GM12873 (cell line): ENCODE results near the gene EPS15.

Experiments
- TF ChIP-seq, protein P1 (sequence below): IDR thresholded peaks from 2 replicates; pipeline ENCODE4 v1.5.1; 2012; ENCODE audit warnings: low read depth, mild to moderate bottlenecking, moderate library complexity, low read length, control low read depth; ENCODE audit not compliant: insufficient read depth; ENCODE audit errors: missing control alignments

The EPS15 gene

GRCh38 chr1:51519048-51519864 lies at the start of gene EPS15:
TSS of gene EPS15 (minus strand) at chr1:51519266. CDS start at chr1:51519231, 35 bp downstream.
- TF ChIP-seq, protein P1, sequence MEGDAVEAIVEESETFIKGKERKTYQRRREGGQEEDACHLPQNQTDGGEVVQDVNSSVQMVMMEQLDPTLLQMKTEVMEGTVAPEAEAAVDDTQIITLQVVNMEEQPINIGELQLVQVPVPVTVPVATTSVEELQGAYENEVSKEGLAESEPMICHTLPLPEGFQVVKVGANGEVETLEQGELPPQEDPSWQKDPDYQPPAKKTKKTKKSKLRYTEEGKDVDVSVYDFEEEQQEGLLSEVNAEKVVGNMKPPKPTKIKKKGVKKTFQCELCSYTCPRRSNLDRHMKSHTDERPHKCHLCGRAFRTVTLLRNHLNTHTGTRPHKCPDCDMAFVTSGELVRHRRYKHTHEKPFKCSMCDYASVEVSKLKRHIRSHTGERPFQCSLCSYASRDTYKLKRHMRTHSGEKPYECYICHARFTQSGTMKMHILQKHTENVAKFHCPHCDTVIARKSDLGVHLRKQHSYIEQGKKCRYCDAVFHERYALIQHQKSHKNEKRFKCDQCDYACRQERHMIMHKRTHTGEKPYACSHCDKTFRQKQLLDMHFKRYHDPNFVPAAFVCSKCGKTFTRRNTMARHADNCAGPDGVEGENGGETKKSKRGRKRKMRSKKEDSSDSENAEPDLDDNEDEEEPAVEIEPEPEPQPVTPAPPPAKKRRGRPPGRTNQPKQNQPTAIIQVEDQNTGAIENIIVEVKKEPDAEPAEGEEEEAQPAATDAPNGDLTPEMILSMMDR = no peak

DNA sequence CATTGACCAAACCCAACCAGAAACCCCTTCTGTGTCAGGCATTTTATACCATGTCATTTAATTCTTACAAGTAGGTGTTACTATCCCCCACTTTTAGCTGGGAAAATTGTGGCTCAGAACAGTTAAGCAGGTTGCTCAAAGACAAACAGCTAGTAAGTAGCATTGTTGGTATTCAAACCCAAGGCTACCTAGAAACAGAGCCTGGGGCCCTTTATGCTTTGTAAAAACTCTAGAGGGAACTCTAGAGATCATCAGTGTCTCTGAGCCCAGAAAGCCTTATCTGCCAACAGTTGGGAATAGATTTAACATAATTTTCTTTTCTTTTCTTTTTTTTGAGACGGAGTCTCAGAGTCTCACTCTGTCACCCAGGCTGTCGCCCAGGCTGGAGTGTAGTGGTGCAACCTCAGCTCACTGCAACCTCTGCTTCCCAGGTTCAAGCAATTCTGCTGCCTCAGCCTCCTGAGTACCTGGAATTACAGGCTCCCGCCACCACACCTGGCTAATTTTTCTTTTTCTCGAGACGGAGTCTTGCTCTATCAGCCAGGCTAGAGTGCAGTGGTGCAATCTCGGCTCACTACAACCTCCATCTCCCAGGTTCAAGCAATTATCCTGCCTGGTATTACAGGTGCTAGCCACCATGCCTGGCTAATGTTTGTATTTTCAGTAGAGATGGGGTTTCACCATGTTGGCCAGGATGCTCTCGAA lies 49.3 kb upstream of the EPS15 start:
- TF ChIP-seq, protein P1 = no peak

- TF ChIP-seq, protein P1 = no peak
These were observed 48.6 kb upstream of the EPS15 start for GRCh38 chr1:51567653-51568052.

GRCh38 chr1:51566260-51566659 lies 47.2 kb upstream of the EPS15 start:
- TF ChIP-seq, protein P1 = peak; percentile 11

- TF ChIP-seq, protein P1 = no peak
These were observed 45.9 kb upstream of the EPS15 start for GRCh38 chr1:51565009-51565408.

GRCh38 chr1:51564124-51564523 lies 45.1 kb upstream of the EPS15 start:
- TF ChIP-seq, protein P1 = no peak

GRCh38 chr1:51561702-51562101 lies 42.6 kb upstream of the EPS15 start:
- TF ChIP-seq, protein P1 = no peak
